ENCODE data around the gene HHAT. TPM values are rescaled to one million over a fixed set of nuclear protein-coding genes. Genes with fewer than 3 reads are reported as not detected.

Gene HHAT
- polyA plus RNA-seq, 1 donor (not counting 4 experiments of a cell fraction or from before 2014, with no cell fraction given) = 3.8 TPM

- Histone ChIP-seq H3K27me3 (ENCODE audit: control insufficient read depth, extremely low read depth, insufficient read depth, low read length) (no peaks in the 10 kb centered on the region), H3K9me3 (ENCODE audit: control insufficient read depth, low read depth, low read length) (no peaks in the 10 kb centered on the region), H2AFZ (ENCODE audit: control insufficient read depth, low read length) (no peak overlapping the region), H4K20me1 (ENCODE audit: control insufficient read depth, extremely low read depth, insufficient read depth, low read length) (no peaks in the 10 kb centered on the region), H3K79me2 (ENCODE audit: control insufficient read depth, insufficient read depth, low read length) (no peaks in the 10 kb centered on the region), H3K9me1 (ENCODE audit: control insufficient read depth, extremely low read depth, insufficient read depth, low read length) (no peaks in the 10 kb centered on the region), H3K36me3 (ENCODE audit: control insufficient read depth in 2 of 2, extremely low read depth in 1 of 2, insufficient read depth in 2 of 2, low read length in 2 of 2) (no peaks in the 10 kb centered on the region), H3K27ac (ENCODE audit: control insufficient read depth, insufficient read depth, low read length) (no peak overlapping the region), H3K9ac (ENCODE audit: control insufficient read depth, extremely low read depth, insufficient read depth, low read length) (no peak overlapping the region), H3K4me2 (ENCODE audit: control insufficient read depth, extremely low read depth, insufficient read depth, low read depth, low read length) (no peak overlapping the region), H3K4me3 (ENCODE audit: control insufficient read depth in 2 of 3, extremely low read depth in 1 of 3, insufficient read depth in 2 of 3, low read depth in 1 of 3, low read length in 3 of 3) (no peak overlapping the region), H3K4me1 (ENCODE audit: control insufficient read depth, extremely low read depth, insufficient read depth, low read length) (no peaks in the 10 kb centered on the region)
- dilution Hi-C loops (cut with MboI; ENCODE audit: extremely low pct_ligation_motif_present, low sequenced_read_pairs) = no loop called here
- TF ChIP-seq EZH2 (IDR thresholded peaks at IDR 0.05; ENCODE audit: low read length) (no peak), CTCF (optimal IDR thresholded peaks at IDR 0.05 in 1 of 3, IDR thresholded peaks at IDR 0.05 in 1 of 3, conservative IDR thresholded peaks at IDR 0.05 in 1 of 3; ENCODE audit: extremely low read depth in 1 of 3, insufficient read depth in 2 of 3, low read length in 3 of 3) (no peak)
- DNase-seq (ENCODE audit: low read depth, low spot score) (no peak), FAIRE-seq (no peak)
Observed at GRCh38 chr1:210446479-210446878, 117.8 kb downstream of the HHAT start.

DNA sequence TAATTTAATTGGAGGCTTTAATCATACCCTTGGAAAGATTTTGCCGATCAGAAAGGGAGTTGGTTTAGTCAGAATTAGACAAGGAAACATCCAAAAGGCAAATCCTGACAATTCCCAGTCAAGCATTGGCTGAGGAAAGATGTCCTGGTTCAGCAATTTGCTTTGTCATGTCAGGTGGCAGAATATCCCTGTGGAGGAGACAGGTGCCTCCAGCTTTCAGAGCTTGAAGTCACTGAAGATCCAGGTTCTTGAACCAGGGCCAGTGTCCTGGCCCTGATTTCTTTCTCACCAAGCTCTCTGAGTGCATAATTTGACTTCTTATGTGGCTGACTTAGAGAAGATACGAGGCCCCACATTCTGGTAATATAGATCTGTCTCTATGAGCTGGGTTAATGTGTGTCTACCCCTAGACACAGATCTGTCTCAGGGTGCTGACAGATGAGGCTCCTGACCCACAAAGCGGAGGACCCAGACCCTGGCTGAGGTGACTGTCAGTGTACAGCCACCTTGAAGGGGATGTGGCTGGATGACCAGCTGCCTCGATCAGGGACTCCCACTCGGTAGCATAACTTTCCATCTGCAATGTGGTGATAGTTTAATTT, 118.9 kb downstream of the HHAT start:
- no peaks in the 10 kb centered on the region for H4K20me1 ChIP-seq (ENCODE audit: control insufficient read depth, extremely low read depth, insufficient read depth, low read length)
- no peak for DNase-seq (ENCODE audit: low read depth, low spot score)
- H2AFZ ChIP-seq (ENCODE audit: control insufficient read depth, low read length) = no peak overlapping the region
- H3K4me3 ChIP-seq (ENCODE audit: control insufficient read depth in 2 of 3, extremely low read depth in 1 of 3, insufficient read depth in 2 of 3, low read depth in 1 of 3, low read length in 3 of 3) = no peak overlapping the region
- no peak overlapping the region for H3K4me2 ChIP-seq (ENCODE audit: control insufficient read depth, extremely low read depth, insufficient read depth, low read depth, low read length)
- TF ChIP-seq EZH2 (IDR thresholded peaks at IDR 0.05; ENCODE audit: low read length) (no peak), CTCF (optimal IDR thresholded peaks at IDR 0.05 in 1 of 3, IDR thresholded peaks at IDR 0.05 in 1 of 3, conservative IDR thresholded peaks at IDR 0.05 in 1 of 3; ENCODE audit: extremely low read depth in 1 of 3, insufficient read depth in 2 of 3, low read length in 3 of 3) (no peak)
- no peaks in the 10 kb centered on the region for H3K27me3 ChIP-seq (ENCODE audit: control insufficient read depth, extremely low read depth, insufficient read depth, low read length)
- dilution Hi-C loops (cut with MboI; ENCODE audit: extremely low pct_ligation_motif_present, low sequenced_read_pairs) = no loop called here
- FAIRE-seq = no peak
- H3K9ac ChIP-seq (ENCODE audit: control insufficient read depth, extremely low read depth, insufficient read depth, low read length) = no peak overlapping the region
- H3K9me1 ChIP-seq (ENCODE audit: control insufficient read depth, extremely low read depth, insufficient read depth, low read length) = no peaks in the 10 kb centered on the region
- H3K27ac ChIP-seq (ENCODE audit: control insufficient read depth, insufficient read depth, low read length) = no peak overlapping the region
- no peaks in the 10 kb centered on the region for H3K9me3 ChIP-seq (ENCODE audit: control insufficient read depth, low read depth, low read length)
- no peaks in the 10 kb centered on the region for H3K79me2 ChIP-seq (ENCODE audit: control insufficient read depth, insufficient read depth, low read length)
- H3K4me1 ChIP-seq (ENCODE audit: control insufficient read depth, extremely low read depth, insufficient read depth, low read length) = no peaks in the 10 kb centered on the region
- no peaks in the 10 kb centered on the region for H3K36me3 ChIP-seq (ENCODE audit: control insufficient read depth in 2 of 2, extremely low read depth in 1 of 2, insufficient read depth in 2 of 2, low read length in 2 of 2)
